Neural progenitor cell (in vitro differentiated cells): Measurements from ENCODE around the gene LAMB4.

ENCODE experiments used
- EZH2 ChIP-seq: fragments of 200-600 bp; sonication (generic); IDR thresholded peaks from 2 replicates; pipeline ENCODE4 v1.6.1; 2017; ENCODE audit warnings: antibody characterized with exemption, mild to moderate bottlenecking, moderate library complexity
- TF ChIP-seq, protein P1 (sequence below): fragments of 200-600 bp; sonication (generic); IDR thresholded peaks from 2 replicates; pipeline ENCODE4 v1.5.1; 2017; ENCODE audit warnings: antibody characterized with exemption, mild to moderate bottlenecking

DNA sequence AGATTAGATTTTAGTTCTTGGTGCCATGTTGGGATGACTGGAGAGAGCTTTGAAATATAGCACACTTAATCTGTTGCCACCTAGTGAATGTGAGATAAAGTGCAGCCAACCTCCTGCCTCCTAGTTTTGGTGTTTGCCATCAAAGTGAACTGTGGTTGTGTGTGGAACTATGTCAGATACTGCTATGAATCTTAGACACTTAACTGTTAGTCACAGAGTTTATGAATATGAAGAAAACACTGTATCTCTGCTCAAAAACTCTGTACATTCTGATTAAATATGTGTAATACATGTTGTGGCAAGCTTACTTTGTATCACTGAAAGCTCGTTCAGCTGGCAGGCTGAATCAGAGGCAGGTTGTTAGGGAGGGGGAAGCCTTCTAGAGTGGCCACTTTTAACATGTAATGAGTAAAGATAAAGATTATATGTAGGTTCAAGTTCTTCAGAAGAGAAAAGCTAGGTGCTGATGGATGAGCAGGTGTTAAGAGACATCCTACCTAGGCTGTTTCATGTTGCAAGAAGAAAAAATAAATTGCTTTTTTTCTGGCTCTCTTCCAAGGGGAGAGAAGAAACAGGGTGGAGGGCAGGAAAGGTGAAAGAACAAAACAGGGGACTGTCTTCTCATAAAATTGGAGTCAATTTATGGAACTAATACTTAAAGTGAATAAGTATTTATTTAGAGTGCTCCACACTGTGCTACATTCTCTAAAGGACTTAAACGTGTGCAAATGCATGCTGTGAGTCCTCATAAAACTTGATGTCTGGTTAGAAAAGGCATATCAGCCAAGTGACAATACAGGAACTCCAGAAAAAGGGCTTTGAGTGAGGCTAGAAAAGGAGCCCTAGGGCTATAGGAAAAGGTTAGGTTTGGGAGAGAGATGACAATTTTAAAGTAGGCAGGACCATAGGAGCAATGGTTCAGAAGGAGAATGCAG lies 113.1 kb downstream of the LAMB4 start:
- TF ChIP-seq EZH2 = no peak
- TF ChIP-seq, protein P1, sequence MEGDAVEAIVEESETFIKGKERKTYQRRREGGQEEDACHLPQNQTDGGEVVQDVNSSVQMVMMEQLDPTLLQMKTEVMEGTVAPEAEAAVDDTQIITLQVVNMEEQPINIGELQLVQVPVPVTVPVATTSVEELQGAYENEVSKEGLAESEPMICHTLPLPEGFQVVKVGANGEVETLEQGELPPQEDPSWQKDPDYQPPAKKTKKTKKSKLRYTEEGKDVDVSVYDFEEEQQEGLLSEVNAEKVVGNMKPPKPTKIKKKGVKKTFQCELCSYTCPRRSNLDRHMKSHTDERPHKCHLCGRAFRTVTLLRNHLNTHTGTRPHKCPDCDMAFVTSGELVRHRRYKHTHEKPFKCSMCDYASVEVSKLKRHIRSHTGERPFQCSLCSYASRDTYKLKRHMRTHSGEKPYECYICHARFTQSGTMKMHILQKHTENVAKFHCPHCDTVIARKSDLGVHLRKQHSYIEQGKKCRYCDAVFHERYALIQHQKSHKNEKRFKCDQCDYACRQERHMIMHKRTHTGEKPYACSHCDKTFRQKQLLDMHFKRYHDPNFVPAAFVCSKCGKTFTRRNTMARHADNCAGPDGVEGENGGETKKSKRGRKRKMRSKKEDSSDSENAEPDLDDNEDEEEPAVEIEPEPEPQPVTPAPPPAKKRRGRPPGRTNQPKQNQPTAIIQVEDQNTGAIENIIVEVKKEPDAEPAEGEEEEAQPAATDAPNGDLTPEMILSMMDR = peak; percentile 54
